Neuronal stem cell (in vitro differentiated cells): ENCODE measurements around the gene PKP4.

Source experiments
- DNase-seq: peaks from one replicate; pipeline ENCODE4 v3.0.0-alpha.2; 2013; ENCODE audit warnings: low spot score
- H2AFZ ChIP-seq: one replicate; pipeline ENCODE4 v1.6.1; 2013; ENCODE audit warnings: mild to moderate bottlenecking, low read length, inconsistent platforms
- H2AK5ac ChIP-seq: 2 replicates; pipeline ENCODE4 v1.6.1; 2013; ENCODE audit warnings: low read depth, mild to moderate bottlenecking, inconsistent platforms, low read length, moderate library complexity, mixed read lengths
- H2BK120ac ChIP-seq: 2 replicates; pipeline ENCODE4 v1.6.1; 2013; ENCODE audit warnings: low read depth, mild to moderate bottlenecking, inconsistent platforms, low read length, moderate library complexity, mixed read lengths
- H2BK12ac ChIP-seq: one replicate; pipeline ENCODE4 v1.6.1; 2013; ENCODE audit warnings: low read length, inconsistent platforms
- H2BK15ac ChIP-seq: 2 replicates; pipeline ENCODE4 v1.6.1; 2013; ENCODE audit warnings: mild to moderate bottlenecking, low read length, inconsistent platforms, mixed read lengths
- H2BK5ac ChIP-seq: one replicate; pipeline ENCODE4 v1.6.1; 2013; ENCODE audit warnings: inconsistent platforms, mild to moderate bottlenecking, low read length, moderate library complexity
- H3K14ac ChIP-seq: one replicate; pipeline ENCODE4 v1.6.1; 2013; ENCODE audit warnings: low read length, inconsistent platforms
- H3K18ac ChIP-seq: 2 replicates; pipeline ENCODE4 v1.6.1; 2013; ENCODE audit warnings: low read length, inconsistent platforms
- H3K23ac ChIP-seq: 2 replicates; pipeline ENCODE4 v1.6.1; 2013; ENCODE audit warnings: low read depth, mild to moderate bottlenecking, mixed read lengths, low read length, inconsistent platforms; ENCODE audit not compliant: poor library complexity
- H3K27ac ChIP-seq: replicated peaks from 3 replicates; pipeline ENCODE4 v1.5.1; 2013; ENCODE audit warnings: low read length, inconsistent platforms
- H3K27me3 ChIP-seq, 3 experiments: 2 replicates each; pipeline ENCODE4 v1.6.1; 2013; ENCODE audit warnings: low read length in 3 of 3, mild to moderate bottlenecking in 2 of 3, inconsistent platforms in 1 of 3, low read depth in 1 of 3, mixed read lengths in 1 of 3, moderate library complexity in 1 of 3; ENCODE audit not compliant: control insufficient read depth in 3 of 3, insufficient read depth in 3 of 3
- H3K36me3 ChIP-seq, 2 donors: replicated peaks in 1 of 2; 2 replicates each; pipeline ENCODE4 v1.6.1; 2013; ENCODE audit warnings: low read length in 2 of 2; ENCODE audit not compliant: control insufficient read depth in 2 of 2, insufficient read depth in 2 of 2
- H3K4ac ChIP-seq: 2 replicates; pipeline ENCODE4 v1.6.1; 2013; ENCODE audit warnings: inconsistent platforms, mild to moderate bottlenecking, low read length, moderate library complexity
- H3K4me1 ChIP-seq, 2 donors: 1 replicate in 1 of 2; 2 replicates in 1 of 2; pipeline ENCODE4 v1.6.1; 2013; ENCODE audit warnings: low read length in 2 of 2, low read depth in 1 of 2; ENCODE audit not compliant: control insufficient read depth in 2 of 2, insufficient read depth in 1 of 2
- H3K4me2 ChIP-seq: one replicate; pipeline ENCODE4 v1.6.1; 2013; ENCODE audit warnings: mild to moderate bottlenecking, low read length, inconsistent platforms; ENCODE audit not compliant: insufficient read depth, poor library complexity, severe bottlenecking
- H3K4me3 ChIP-seq, 2 donors: 2 replicates each; pipeline ENCODE4 v1.5.1; 2013; ENCODE audit warnings: low read length in 2 of 2, mild to moderate bottlenecking in 2 of 2, inconsistent platforms in 1 of 2, moderate library complexity in 1 of 2
- H3K79me1 ChIP-seq: one replicate; pipeline ENCODE4 v1.6.1; 2013; ENCODE audit warnings: low read depth, mild to moderate bottlenecking, inconsistent platforms, low read length, moderate library complexity
- H3K9ac ChIP-seq: one replicate; pipeline ENCODE4 v1.6.1; 2013; ENCODE audit warnings: mild to moderate bottlenecking, low read depth, low read length, inconsistent platforms; ENCODE audit not compliant: poor library complexity
- H3K9me3 ChIP-seq, 2 donors: replicated peaks in 1 of 2; 2 replicates each; pipeline versions ENCODE3 to v1.6.1; 2013; ENCODE audit warnings: low read length in 2 of 2, mild to moderate bottlenecking in 2 of 2, inconsistent platforms in 1 of 2, low read depth in 1 of 2, mixed read lengths in 1 of 2, moderate library complexity in 1 of 2; ENCODE audit not compliant: control insufficient read depth in 2 of 2, insufficient read depth in 1 of 2
- H4K8ac ChIP-seq: one replicate; pipeline ENCODE4 v1.6.1; 2013; ENCODE audit warnings: low read depth, mild to moderate bottlenecking, inconsistent platforms, low read length, moderate library complexity
- H4K91ac ChIP-seq: one replicate; pipeline ENCODE4 v1.6.1; 2013; ENCODE audit warnings: low read length, low read depth, mild to moderate bottlenecking, inconsistent platforms; ENCODE audit not compliant: poor library complexity
- WGBS, 2 donors: extraction: QIAGEN DNeasy Blood & Tissue Kit; methylation state at CpG; one replicate each; pipeline ENCODE4 v1.1.7; 2013; ENCODE audit warnings: missing lambda C conversion rate in 2 of 2, mixed read lengths in 1 of 2; ENCODE audit not compliant: insufficient read length in 2 of 2, insufficient replicate concordance in 1 of 2; ENCODE audit errors: extremely low coverage in 2 of 2; 5-methylcytosine and 5-hydroxymethylcytosine counted together

The PKP4 gene

GRCh38 chr2:158718851-158719250, 262.1 kb downstream of the PKP4 start:
- Histone ChIP-seq H3K14ac (no peak overlapping the region), H3K4me1 (peaks cover 9 to 15% of the 10 kb centered on the region in 2 donors), H4K8ac (no peak overlapping the region), H3K27me3 (peaks cover 0 to 3% (median 0%) of the 10 kb centered on the region in 3 experiments), H3K4me3 (no peak overlapping the region), H4K91ac (no peak overlapping the region), H3K27ac (no peak overlapping the region), H2BK12ac (no peak overlapping the region), H3K9ac (no peak overlapping the region), H2AFZ (no peak overlapping the region), H3K79me1 (no peaks in the 10 kb centered on the region), H2AK5ac (no peak overlapping the region), H3K4ac (no peak overlapping the region), H3K18ac (no peak overlapping the region), H3K23ac (no peak overlapping the region), H2BK5ac (no peak overlapping the region), H2BK15ac (no peak overlapping the region), H2BK120ac (no peak overlapping the region), H3K4me2 (no peak overlapping the region), H3K36me3 (no peaks in the 10 kb centered on the region), H3K9me3 (no peaks in the 10 kb centered on the region)
- no CpG with 5 or more reads among the region's 5 CpGs for WGBS, 2 donors
- no peak for DNase-seq

- Histone ChIP-seq H2AFZ (no peak overlapping the region), H2BK12ac (no peak overlapping the region), H3K36me3 (no peaks in the 10 kb centered on the region), H3K23ac (no peak overlapping the region), H3K4ac (no peak overlapping the region), H4K8ac (no peak overlapping the region), H3K9me3 (no peaks in the 10 kb centered on the region), H2AK5ac (no peak overlapping the region), H3K4me1 (peaks cover 9 to 15% of the 10 kb centered on the region in 2 donors), H3K27ac (no peak overlapping the region), H2BK120ac (no peak overlapping the region), H3K4me3 (no peak overlapping the region), H2BK5ac (no peak overlapping the region), H3K4me2 (no peak overlapping the region), H4K91ac (no peak overlapping the region), H3K79me1 (no peaks in the 10 kb centered on the region), H3K27me3 (peaks cover 0 to under 1% (median 0%) of the 10 kb centered on the region in 3 experiments), H3K18ac (no peak overlapping the region), H3K9ac (no peak overlapping the region), H3K14ac (no peak overlapping the region), H2BK15ac (no peak overlapping the region)
- WGBS, 2 donors: no CpG with 5 or more reads among the region's 5 CpGs
- DNase-seq: no peak
These were observed 262.7 kb downstream of the PKP4 start for GRCh38 chr2:158719403-158719802.

DNA sequence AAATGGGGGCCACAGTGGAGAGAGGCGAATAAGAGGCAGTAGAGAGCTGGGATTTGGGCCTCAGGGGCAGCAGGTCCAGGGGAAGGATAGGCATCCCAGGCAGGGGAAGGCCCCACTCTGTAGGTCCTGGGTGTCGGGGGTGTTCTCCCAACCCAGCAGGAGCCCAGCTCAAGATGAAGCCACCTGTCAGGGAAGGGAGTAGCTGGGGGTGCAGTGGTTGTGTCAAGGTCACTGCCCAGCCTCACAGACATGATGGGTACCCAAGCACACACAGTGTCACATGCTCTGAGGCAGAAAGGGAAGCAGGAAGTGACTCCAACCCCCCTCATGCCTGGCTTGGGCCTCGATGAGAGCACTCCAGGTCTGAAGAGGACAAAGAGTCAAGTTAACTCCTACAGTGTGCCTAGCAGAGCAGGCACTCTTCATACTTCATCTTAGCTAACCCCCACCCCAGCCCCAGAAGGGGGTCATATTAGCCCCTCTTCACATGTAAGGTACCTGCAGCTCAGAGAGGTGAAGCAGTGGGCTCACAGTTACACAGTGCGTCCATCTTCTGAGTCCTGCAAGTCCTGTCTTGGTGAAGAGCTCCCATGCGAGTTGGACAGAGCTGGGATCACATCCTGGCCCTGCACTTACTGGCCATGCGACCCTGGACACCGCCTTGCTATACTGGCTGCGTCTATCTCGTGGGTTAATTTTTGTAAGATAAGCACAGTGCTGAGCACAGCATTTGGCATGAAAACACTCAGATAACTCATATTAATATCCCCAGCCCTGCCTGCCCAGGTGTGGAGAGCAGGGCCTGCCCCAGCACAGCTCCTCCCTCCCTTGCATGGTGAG, 265.7 kb downstream of the PKP4 start:
- no CpG with 5 or more reads among the region's 9 CpGs for whole genome bisulfite sequencing, 2 donors
- Histone ChIP-seq H3K4me3 (no peak overlapping the region), H4K8ac (no peak overlapping the region), H3K4me2 (no peak overlapping the region), H2BK15ac (no peak overlapping the region), H2BK5ac (no peak overlapping the region), H3K79me1 (no peaks in the 10 kb centered on the region), H2AK5ac (no peak overlapping the region), H3K14ac (no peak overlapping the region), H2AFZ (no peak overlapping the region), H3K23ac (no peak overlapping the region), H3K18ac (peak overlapping the region; percentile 11), H3K9me3 (no peaks in the 10 kb centered on the region), H3K9ac (peak overlapping the region; percentile 33), H4K91ac (no peak overlapping the region), H3K27ac (no peak overlapping the region), H2BK120ac (no peak overlapping the region), H2BK12ac (no peak overlapping the region), H3K4me1 (peaks cover 0 to 9% of the 10 kb centered on the region in 2 donors), H3K4ac (no peak overlapping the region), H3K27me3 (no peaks in the 10 kb centered on the region), H3K36me3 (no peaks in the 10 kb centered on the region)
- DNase-seq: no peak

DNA sequence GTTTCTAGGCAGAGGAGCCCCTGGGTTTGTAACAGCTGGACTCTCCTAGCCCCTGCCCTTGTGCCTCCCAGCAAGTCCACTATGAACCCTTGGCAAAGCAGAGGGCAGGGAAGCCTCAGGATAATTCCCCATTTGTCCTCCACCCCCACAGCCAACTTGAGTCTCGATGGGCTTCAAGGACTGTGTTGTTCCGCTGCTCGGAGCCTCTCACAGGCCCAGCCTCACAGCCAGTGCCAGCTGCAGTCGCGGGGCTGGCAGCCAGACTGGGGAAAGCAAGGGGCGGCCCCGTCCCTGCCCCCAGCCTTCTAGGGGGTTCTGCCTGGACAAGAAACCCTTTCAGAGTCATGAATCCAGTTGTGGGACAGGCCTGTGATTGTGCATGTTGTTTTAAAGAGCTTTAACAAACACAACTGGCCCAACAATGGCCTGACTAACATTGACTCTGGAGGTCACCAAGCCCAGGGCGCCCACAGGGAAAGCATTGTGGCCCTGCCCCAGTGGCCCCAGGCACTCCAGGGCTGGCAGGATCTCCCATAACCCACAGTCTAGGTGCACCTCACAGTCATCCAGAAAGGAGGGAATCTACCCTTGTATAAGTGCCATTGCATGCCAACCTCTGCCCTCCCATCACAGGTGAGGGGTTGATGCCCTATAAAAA, 266.6 kb downstream of the PKP4 start:
- peaks cover 0 to 6% of the 10 kb centered on the region in 2 donors for H3K4me1 ChIP-seq
- H2AK5ac ChIP-seq: no peak overlapping the region
- H2BK12ac ChIP-seq: no peak overlapping the region
- H3K79me1 ChIP-seq: no peaks in the 10 kb centered on the region
- no peak overlapping the region for H3K9ac ChIP-seq
- no peak overlapping the region for H2BK15ac ChIP-seq
- H3K27me3 ChIP-seq: no peaks in the 10 kb centered on the region
- H3K4ac ChIP-seq: no peak overlapping the region
- H3K4me3 ChIP-seq: no peak overlapping the region
- no CpG with 5 or more reads among the region's 8 CpGs for WGBS, 2 donors
- H3K36me3 ChIP-seq: no peaks in the 10 kb centered on the region
- no peak overlapping the region for H3K23ac ChIP-seq
- H3K9me3 ChIP-seq: no peaks in the 10 kb centered on the region
- no peak for DNase-seq
- no peak overlapping the region for H3K27ac ChIP-seq
- H4K8ac ChIP-seq: no peak overlapping the region
- H2BK5ac ChIP-seq: no peak overlapping the region
- H3K4me2 ChIP-seq: no peak overlapping the region
- H2BK120ac ChIP-seq: no peak overlapping the region
- no peak overlapping the region for H4K91ac ChIP-seq
- no peak overlapping the region for H2AFZ ChIP-seq
- no peak overlapping the region for H3K14ac ChIP-seq
- H3K18ac ChIP-seq: peak overlapping the region; percentile 36
